Stimulated activated CD4-positive, alpha-beta T cell treated with anti-CD3 and anti-CD28 coated beads, Interleukin-2, amount 100 ng/mL, for 24 hours (primary cell): Measurements from ENCODE around the gene TBC1D22A.
"Not testable (repeated sequence)": the region's sequence is repeated elsewhere in the genome, so short reads cannot be mapped to it uniquely, and the experiment has no call there.

Experiments used
- DNase-seq, 2 donors: peaks; one replicate each; pipeline ENCODE4 v3.0.0-alpha.2; 2020

TBC1D22A gene

GRCh38 chr22:46774253-46774979, 12.0 kb downstream of the TBC1D22A start:
- DNase-seq = peak in 1 of 2 donors; percentile 41

GRCh38 chr22:46774980-46775849, 12.8 kb downstream of the TBC1D22A start:
- no peak for DNase-seq

GRCh38 chr22:46775850-46776826, 13.7 kb downstream of the TBC1D22A start:
- DNase-seq = no peak

- no peak for DNase-seq
Measured at GRCh38 chr22:46776876-46777608, 14.6 kb downstream of the TBC1D22A start.

GRCh38 chr22:46777609-46777970, 15.1 kb downstream of the TBC1D22A start:
- peak; percentile 59 to 64 for DNase-seq

- no peak for DNase-seq
Measured at GRCh38 chr22:46779023-46779422, 16.6 kb downstream of the TBC1D22A start.

GRCh38 chr22:46779651-46780050, 17.2 kb downstream of the TBC1D22A start:
- no peak for DNase-seq

GRCh38 chr22:46780453-46780852, 18.0 kb downstream of the TBC1D22A start:
- no peak for DNase-seq

- DNase-seq = no peak
Measured at GRCh38 chr22:46781291-46781690, 18.8 kb downstream of the TBC1D22A start.

- DNase-seq = not testable (repeated sequence)
Measured at GRCh38 chr22:46782200-46782599, 19.8 kb downstream of the TBC1D22A start.

GRCh38 chr22:46783721-46784120, 21.3 kb downstream of the TBC1D22A start:
- no peak for DNase-seq

- no peak for DNase-seq
Measured at GRCh38 chr22:46788441-46789172, 26.2 kb downstream of the TBC1D22A start.

GRCh38 chr22:46789992-46790391, 27.5 kb downstream of the TBC1D22A start:
- DNase-seq = no peak

GRCh38 chr22:46791201-46791731, 28.8 kb downstream of the TBC1D22A start:
- DNase-seq = peak; percentile 72 to 75

GRCh38 chr22:46792061-46792796, 29.8 kb downstream of the TBC1D22A start:
- no peak for DNase-seq

- DNase-seq = no peak
Measured at GRCh38 chr22:46792841-46793261, 30.4 kb downstream of the TBC1D22A start.

GRCh38 chr22:46793497-46793896, 31.0 kb downstream of the TBC1D22A start:
- DNase-seq = no peak

GRCh38 chr22:46794067-46794466, 31.6 kb downstream of the TBC1D22A start:
- DNase-seq = no peak

- no peak for DNase-seq
Measured at GRCh38 chr22:46794491-46794890, 32.0 kb downstream of the TBC1D22A start.

GRCh38 chr22:46795140-46795539, 32.7 kb downstream of the TBC1D22A start:
- DNase-seq = no peak
